Neural cell (in vitro differentiated cells): ENCODE measurements around the gene TRIM29.

Experiments used
- MXI1 ChIP-seq: fragments of 450-650 bp; conservative IDR thresholded peaks from 2 replicates; pipeline ENCODE4 v1.6.1; 2014; ENCODE audit warnings: antibody characterized with exemption, mild to moderate bottlenecking; ENCODE audit not compliant: poor library complexity, severe bottlenecking
- POLR2AphosphoS5 ChIP-seq: IDR thresholded peaks from 2 replicates; pipeline ENCODE4 v1.6.1; 2012
- RAD21 ChIP-seq: fragments of 450-650 bp; conservative IDR thresholded peaks from 2 replicates; pipeline ENCODE4 v1.6.1; 2014; ENCODE audit warnings: antibody characterized with exemption, mild to moderate bottlenecking, moderate library complexity
- REST ChIP-seq: IDR thresholded peaks from 2 replicates; pipeline ENCODE4 v1.6.1; 2012; ENCODE audit warnings: borderline replicate concordance
- TF ChIP-seq, protein P1 (sequence below): fragments of 450-650 bp; IDR thresholded peaks from 2 replicates; pipeline ENCODE4 v1.5.1; 2014; ENCODE audit warnings: antibody characterized with exemption, mild to moderate bottlenecking, moderate library complexity; ENCODE audit not compliant: poor library complexity, severe bottlenecking

DNA sequence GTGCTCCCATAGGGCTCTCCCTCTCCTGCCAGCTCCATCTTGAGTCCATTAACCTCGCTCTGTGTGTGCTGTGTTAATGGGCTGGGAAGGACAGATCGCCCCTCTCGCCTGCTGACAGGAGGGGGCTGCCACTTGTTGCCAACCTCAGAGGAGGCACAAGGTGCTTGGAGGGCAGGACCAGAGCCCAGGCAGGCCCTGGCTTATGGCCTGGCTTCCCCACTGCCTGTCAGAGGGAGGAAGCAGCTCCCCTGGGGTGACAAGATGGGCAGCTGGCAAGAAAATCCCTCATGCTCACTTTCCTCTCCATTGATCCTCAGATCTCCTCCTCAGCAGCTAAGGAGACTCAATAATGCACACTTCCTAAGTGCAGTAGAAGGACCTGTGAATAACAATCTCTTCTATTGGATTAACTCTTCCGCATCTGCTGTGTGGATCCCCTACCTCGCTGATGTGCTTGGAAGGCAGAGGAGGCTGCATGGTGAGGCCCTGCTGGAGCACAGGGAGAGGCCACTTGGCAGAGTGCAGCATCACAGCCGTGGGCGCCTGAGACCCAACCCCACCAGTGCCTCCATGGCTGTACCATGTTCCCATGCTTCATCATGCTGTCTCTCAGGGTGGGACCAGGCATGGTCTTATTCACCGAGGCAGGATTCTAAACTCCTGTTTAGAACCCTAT lies 70.3 kb downstream of the TRIM29 start:
- TF ChIP-seq REST, result no peak
- no peak for TF ChIP-seq MXI1
- TF ChIP-seq, protein P1, sequence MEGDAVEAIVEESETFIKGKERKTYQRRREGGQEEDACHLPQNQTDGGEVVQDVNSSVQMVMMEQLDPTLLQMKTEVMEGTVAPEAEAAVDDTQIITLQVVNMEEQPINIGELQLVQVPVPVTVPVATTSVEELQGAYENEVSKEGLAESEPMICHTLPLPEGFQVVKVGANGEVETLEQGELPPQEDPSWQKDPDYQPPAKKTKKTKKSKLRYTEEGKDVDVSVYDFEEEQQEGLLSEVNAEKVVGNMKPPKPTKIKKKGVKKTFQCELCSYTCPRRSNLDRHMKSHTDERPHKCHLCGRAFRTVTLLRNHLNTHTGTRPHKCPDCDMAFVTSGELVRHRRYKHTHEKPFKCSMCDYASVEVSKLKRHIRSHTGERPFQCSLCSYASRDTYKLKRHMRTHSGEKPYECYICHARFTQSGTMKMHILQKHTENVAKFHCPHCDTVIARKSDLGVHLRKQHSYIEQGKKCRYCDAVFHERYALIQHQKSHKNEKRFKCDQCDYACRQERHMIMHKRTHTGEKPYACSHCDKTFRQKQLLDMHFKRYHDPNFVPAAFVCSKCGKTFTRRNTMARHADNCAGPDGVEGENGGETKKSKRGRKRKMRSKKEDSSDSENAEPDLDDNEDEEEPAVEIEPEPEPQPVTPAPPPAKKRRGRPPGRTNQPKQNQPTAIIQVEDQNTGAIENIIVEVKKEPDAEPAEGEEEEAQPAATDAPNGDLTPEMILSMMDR, result no peak
- no peak for TF ChIP-seq RAD21
- TF ChIP-seq POLR2AphosphoS5, result no peak
